ENCODE measurements around the gene ADRA2B.

DNA sequence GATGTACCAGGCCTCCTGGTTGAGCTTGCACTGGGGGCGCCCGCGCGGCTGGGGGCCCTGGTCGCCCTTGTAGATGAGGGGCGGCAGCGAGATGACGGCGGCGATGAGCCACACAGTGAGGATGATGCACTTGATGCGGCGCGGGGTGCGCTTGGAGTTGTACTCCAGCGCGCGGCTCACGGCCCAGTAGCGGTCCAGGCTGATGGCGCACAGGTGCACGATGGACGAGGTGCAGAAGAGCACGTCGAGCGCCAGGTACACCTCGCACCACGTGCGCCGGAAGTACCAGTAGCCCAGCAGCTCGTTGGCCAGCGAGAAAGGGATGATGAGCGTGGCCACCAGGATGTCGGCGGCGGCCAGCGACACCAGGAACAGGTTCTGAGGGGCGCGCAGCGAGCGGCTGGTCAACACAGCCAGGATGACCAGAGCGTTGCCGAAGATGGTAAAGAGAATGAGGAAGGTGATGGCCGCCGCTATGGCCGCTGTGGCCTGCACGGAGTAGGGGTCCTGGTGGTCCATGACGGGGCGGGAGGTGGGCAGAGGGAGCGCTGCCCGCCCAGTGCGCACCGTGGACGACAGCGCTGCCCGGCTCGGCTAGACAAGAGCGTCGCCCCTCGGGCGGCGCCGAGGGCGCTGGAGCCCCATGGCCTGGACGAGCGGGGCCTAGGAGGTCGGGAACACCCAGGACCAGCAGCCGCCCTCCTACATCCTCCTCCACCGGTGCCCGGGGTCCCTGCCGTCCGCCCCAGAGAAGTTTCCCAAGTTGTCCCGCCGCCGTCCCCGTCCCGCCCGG lies 544 bp downstream of the ADRA2B start:
- TF ChIP-seq, protein P1, sequence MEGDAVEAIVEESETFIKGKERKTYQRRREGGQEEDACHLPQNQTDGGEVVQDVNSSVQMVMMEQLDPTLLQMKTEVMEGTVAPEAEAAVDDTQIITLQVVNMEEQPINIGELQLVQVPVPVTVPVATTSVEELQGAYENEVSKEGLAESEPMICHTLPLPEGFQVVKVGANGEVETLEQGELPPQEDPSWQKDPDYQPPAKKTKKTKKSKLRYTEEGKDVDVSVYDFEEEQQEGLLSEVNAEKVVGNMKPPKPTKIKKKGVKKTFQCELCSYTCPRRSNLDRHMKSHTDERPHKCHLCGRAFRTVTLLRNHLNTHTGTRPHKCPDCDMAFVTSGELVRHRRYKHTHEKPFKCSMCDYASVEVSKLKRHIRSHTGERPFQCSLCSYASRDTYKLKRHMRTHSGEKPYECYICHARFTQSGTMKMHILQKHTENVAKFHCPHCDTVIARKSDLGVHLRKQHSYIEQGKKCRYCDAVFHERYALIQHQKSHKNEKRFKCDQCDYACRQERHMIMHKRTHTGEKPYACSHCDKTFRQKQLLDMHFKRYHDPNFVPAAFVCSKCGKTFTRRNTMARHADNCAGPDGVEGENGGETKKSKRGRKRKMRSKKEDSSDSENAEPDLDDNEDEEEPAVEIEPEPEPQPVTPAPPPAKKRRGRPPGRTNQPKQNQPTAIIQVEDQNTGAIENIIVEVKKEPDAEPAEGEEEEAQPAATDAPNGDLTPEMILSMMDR (IDR thresholded peaks at IDR 0.05): no peak
- no peak for TF ChIP-seq POLR2A (IDR thresholded peaks at IDR 0.05)
